ENCODE results near the gene FBXW7. TPM values are rescaled to one million over a fixed set of nuclear protein-coding genes. Genes with fewer than 3 reads are reported as not detected.

FBXW7 gene
- total RNA-seq, 4 donors from 2014 or later = 76.4 to 199 (median 103) TPM

- intact Hi-C loops (cut with DNase I; ENCODE audit: low total_unique reads) = no loop called here
- TF ChIP-seq POLR2A (IDR thresholded peaks at IDR 0.05) (no peak), CTCF (IDR thresholded peaks at IDR 0.05) (no peak)
- H3K4me3 ChIP-seq (ENCODE audit: low read depth, poor library complexity, severe bottlenecking) = no peak overlapping the region
- WGBS, 2 donors = 94 to 96% methylated on average over 3 of the region's 3 CpGs
- DNase-seq (ENCODE audit: low spot score in 2 of 2) = no peak
These were observed 193.6 kb downstream of the FBXW7 start for GRCh38 chr4:152342293-152342692.

- intact Hi-C loops (cut with DNase I; ENCODE audit: low total_unique reads) = no loop called here
- no peak for DNase-seq (ENCODE audit: low spot score in 2 of 2)
- WGBS, 2 donors = 90 to 91% methylated on average over 3 of the region's 3 CpGs
- no peak for TF ChIP-seq POLR2A (IDR thresholded peaks at IDR 0.05)
- TF ChIP-seq CTCF (IDR thresholded peaks at IDR 0.05) = no peak
- no peak overlapping the region for H3K4me3 ChIP-seq (ENCODE audit: low read depth, poor library complexity, severe bottlenecking)
These were observed 195.1 kb downstream of the FBXW7 start for GRCh38 chr4:152340818-152341217.

- intact Hi-C loops (cut with DNase I; ENCODE audit: low total_unique reads) = no loop called here
- DNase-seq (ENCODE audit: low spot score in 2 of 2) = no peak
- no peak overlapping the region for H3K4me3 ChIP-seq (ENCODE audit: low read depth, poor library complexity, severe bottlenecking)
- TF ChIP-seq CTCF (IDR thresholded peaks at IDR 0.05) = no peak
- no peak for TF ChIP-seq POLR2A (IDR thresholded peaks at IDR 0.05)
- 95 to 96% methylated on average over 4 of the region's 4 CpGs for WGBS, 2 donors
These were observed 196.3 kb downstream of the FBXW7 start for GRCh38 chr4:152339576-152339975.

- TF ChIP-seq POLR2A (IDR thresholded peaks at IDR 0.05) (no peak), CTCF (IDR thresholded peaks at IDR 0.05) (no peak)
- H3K4me3 ChIP-seq (ENCODE audit: low read depth, poor library complexity, severe bottlenecking) = no peak overlapping the region
- WGBS, 2 donors = 53 to 57% methylated on average over 3 of the region's 3 CpGs
- intact Hi-C loops (cut with DNase I; ENCODE audit: low total_unique reads) = no loop called here
- no peak for DNase-seq (ENCODE audit: low spot score in 2 of 2)
These were observed 201.0 kb downstream of the FBXW7 start for GRCh38 chr4:152334931-152335330.

- H3K4me3 ChIP-seq (ENCODE audit: low read depth, poor library complexity, severe bottlenecking) = no peak overlapping the region
- no peak for DNase-seq (ENCODE audit: low spot score in 2 of 2)
- intact Hi-C loops (cut with DNase I; ENCODE audit: low total_unique reads) = no loop called here
- no peak for TF ChIP-seq POLR2A (IDR thresholded peaks at IDR 0.05)
- TF ChIP-seq CTCF (IDR thresholded peaks at IDR 0.05) = no peak
- WGBS, 2 donors = 54 to 73% methylated on average over 2 of the region's 2 CpGs
These were observed 204.8 kb downstream of the FBXW7 start for GRCh38 chr4:152331042-152331441.

- no peak overlapping the region for H3K4me3 ChIP-seq (ENCODE audit: low read depth, poor library complexity, severe bottlenecking)
- peak in 1 of 2 donors; percentile 52 for DNase-seq (ENCODE audit: low spot score in 2 of 2)
- no peak for TF ChIP-seq CTCF (IDR thresholded peaks at IDR 0.05)
- no peak for TF ChIP-seq POLR2A (IDR thresholded peaks at IDR 0.05)
- 19 to 33% methylated on average over 1 of the region's 1 CpG for WGBS, 2 donors
- intact Hi-C loops (cut with DNase I; ENCODE audit: low total_unique reads) = no loop called here
These were observed 207.3 kb downstream of the FBXW7 start for GRCh38 chr4:152328582-152328981.

Data from lower leg skin (tissue), 4 donors.